HUES64 (cell line): ENCODE data around the gene CEP95. TPM values are rescaled to one million over a fixed set of nuclear protein-coding genes. Genes with fewer than 3 reads are reported as not detected.
"Not testable (repeated sequence)": the region's sequence is repeated elsewhere in the genome, so short reads cannot be mapped to it uniquely, and the experiment has no call there.

Source experiments
- H3K27ac ChIP-seq: 2 replicates; pipeline ENCODE4 v1.7.0; 2013; ENCODE audit warnings: low read depth, low read length, inconsistent platforms
- H3K27me3 ChIP-seq: 2 replicates; pipeline ENCODE4 v1.6.1; 2013; ENCODE audit warnings: mild to moderate bottlenecking, low read length; ENCODE audit not compliant: insufficient read depth
- H3K36me3 ChIP-seq: 2 replicates; pipeline ENCODE4 v1.6.1; 2013; ENCODE audit warnings: mild to moderate bottlenecking, low read length; ENCODE audit not compliant: insufficient read depth
- H3K4me1 ChIP-seq: 2 replicates; pipeline ENCODE4 v1.6.1; 2013; ENCODE audit warnings: mild to moderate bottlenecking, low read length, moderate library complexity; ENCODE audit not compliant: insufficient read depth
- H3K4me3 ChIP-seq: 2 replicates; pipeline ENCODE4 v1.5.1; 2013; ENCODE audit warnings: mild to moderate bottlenecking, low read length, moderate library complexity
- H3K9ac ChIP-seq: 2 replicates; pipeline ENCODE4 v1.6.1; 2013; ENCODE audit warnings: mild to moderate bottlenecking, low read depth, low read length
- H3K9me3 ChIP-seq: 2 replicates; pipeline ENCODE4 v1.6.1; 2013; ENCODE audit warnings: low read depth, low read length; ENCODE audit not compliant: insufficient read depth
- WGBS: fragments of 150-250, 120-280 bp; methylation state at CpG from one replicate; pipeline ENCODE4 v1.1.7; 2013; ENCODE audit warnings: missing lambda C conversion rate; 5-methylcytosine and 5-hydroxymethylcytosine counted together
- polyA plus RNA-seq, 2 experiments: library from polyadenylated mRNA; stranded (reverse); fragments of 50-300 nt; gene quantifications; one replicate each; pipeline ENCODE4 v1.2.3, GENCODE V29; 2013

Gene CEP95
- polyA plus RNA-seq (2013, experiment 1 of 2): 35.7 TPM
- 37.3 TPM for polyA plus RNA-seq (2013, experiment 2 of 2)

DNA sequence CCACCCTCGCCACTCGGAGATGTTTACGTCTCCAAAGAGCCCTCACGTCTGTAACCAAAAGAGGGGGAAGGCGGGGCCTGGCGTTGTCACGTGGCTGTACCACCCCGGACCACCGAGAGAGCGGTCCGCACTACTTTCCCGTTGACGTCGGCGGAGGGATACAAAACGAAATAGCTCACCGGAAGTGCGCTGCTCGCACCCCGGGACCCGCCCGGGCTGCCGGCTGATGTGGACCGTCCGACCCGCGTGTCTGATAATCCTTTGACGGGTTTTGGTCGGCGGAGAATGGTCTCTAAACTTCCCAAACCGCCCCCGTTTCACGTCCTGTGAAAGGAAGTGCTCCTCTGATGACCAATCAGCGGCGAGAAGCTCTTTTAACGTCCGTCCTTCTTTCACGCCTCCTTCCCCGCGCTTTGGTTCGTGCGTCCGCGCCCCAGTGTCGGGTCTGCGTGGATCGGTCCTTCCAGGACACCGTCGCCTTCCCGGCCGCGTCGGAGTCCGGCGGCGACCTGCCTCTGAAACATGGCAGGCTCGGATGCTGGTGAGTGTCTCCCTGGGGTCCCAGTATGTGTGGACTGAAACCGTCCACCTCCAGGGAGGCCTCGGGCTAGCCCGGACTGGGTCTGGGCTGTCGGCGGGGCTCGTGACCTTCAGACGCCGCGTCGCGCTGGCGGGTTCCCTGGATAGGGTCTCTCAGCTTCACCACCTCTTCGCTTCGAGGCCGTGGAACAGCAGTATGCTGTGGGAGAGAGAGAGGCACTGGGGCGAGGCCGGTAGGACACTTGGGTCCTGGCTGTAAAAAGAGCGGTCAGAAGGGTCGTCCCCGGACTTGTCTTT lies at the start of gene CEP95:
Gene CEP95 (plus strand): TSS at position 402 of the 837 bp plus-strand sequence. CDS start 121 bp downstream, at position 523.
- peak within 1 kb of the TSS; percentile 97 for H3K27ac ChIP-seq
- H3K27me3 ChIP-seq: no peaks in the 10 kb centered on the region
- WGBS: under 1% methylated on average over 77 of the region's 77 CpGs
- H3K4me1 ChIP-seq: peaks cover 24% of the 10 kb centered on the region; the same call in 1 of the 2 replicates
- H3K9me3 ChIP-seq: no peaks in the 10 kb centered on the region
- H3K4me3 ChIP-seq: peak within 1 kb of the TSS; percentile 95
- peak within 1 kb of the TSS; percentile 100 for H3K9ac ChIP-seq
- peaks cover 71% of the 10 kb centered on the region for H3K36me3 ChIP-seq

DNA sequence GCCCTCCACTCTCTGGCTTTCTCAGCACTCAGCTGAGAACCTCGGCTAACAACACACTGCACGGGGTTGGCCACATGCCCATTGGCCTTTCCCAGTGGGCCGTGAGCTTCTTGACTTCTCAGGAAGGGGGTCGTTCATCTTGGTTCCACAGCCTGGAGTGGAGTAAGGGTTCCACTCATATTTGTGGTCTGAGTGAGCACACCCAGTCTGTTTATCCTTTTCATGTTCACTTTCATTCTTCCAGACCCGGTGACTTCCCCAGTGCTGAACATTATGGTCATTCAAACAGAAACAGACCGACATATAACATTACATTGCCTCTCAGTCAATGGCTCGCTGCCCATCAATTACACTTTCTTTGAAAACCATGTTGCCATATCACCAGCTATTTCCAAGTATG lies 49.6 kb upstream of the CEP95 start:
- no peak overlapping the region for H3K27ac ChIP-seq
- 94% methylated on average over 7 of the region's 7 CpGs for WGBS
- H3K9ac ChIP-seq: no peak overlapping the region
- no peaks in the 10 kb centered on the region for H3K4me1 ChIP-seq
- H3K27me3 ChIP-seq: no peaks in the 10 kb centered on the region
- H3K36me3 ChIP-seq: no peaks in the 10 kb centered on the region
- H3K9me3 ChIP-seq: no peaks in the 10 kb centered on the region
- no peak overlapping the region for H3K4me3 ChIP-seq

DNA sequence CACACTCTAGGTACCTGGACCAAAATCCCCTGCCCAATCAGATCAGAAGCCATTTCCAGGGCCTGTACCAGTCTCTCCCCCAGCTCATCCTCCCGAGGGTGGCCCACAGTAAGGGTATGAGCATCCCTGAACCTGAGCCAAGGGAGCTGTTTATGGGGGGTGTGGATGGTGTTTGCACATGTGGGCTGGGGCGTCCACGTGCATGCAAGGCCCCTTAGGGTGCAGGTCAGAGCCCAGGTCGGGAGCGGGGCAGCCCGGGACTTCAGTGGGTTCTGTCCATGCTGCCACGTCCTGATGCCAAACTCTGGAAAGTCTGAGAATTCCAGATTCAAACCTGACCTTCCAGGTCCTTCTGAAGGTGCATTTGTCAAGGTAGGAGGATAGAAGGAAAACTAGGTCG lies 48.0 kb upstream of the CEP95 start:
- H3K27ac ChIP-seq: no peak overlapping the region
- no peaks in the 10 kb centered on the region for H3K27me3 ChIP-seq
- H3K36me3 ChIP-seq: no peaks in the 10 kb centered on the region
- 91% methylated on average over 8 of the region's 8 CpGs for WGBS
- H3K9ac ChIP-seq: no peak overlapping the region
- H3K4me1 ChIP-seq: no peaks in the 10 kb centered on the region
- H3K9me3 ChIP-seq: no peaks in the 10 kb centered on the region
- H3K4me3 ChIP-seq: no peak overlapping the region

- Histone ChIP-seq H3K27ac (no peak overlapping the region), H3K36me3 (no peaks in the 10 kb centered on the region), H3K9me3 (no peaks in the 10 kb centered on the region), H3K4me1 (no peaks in the 10 kb centered on the region), H3K27me3 (no peaks in the 10 kb centered on the region), H3K9ac (no peak overlapping the region), H3K4me3 (no peak overlapping the region)
- 90% methylated on average over 6 of the region's 6 CpGs for WGBS
Measured at GRCh38 chr17:64459284-64459747, 47.5 kb upstream of the CEP95 start.

DNA sequence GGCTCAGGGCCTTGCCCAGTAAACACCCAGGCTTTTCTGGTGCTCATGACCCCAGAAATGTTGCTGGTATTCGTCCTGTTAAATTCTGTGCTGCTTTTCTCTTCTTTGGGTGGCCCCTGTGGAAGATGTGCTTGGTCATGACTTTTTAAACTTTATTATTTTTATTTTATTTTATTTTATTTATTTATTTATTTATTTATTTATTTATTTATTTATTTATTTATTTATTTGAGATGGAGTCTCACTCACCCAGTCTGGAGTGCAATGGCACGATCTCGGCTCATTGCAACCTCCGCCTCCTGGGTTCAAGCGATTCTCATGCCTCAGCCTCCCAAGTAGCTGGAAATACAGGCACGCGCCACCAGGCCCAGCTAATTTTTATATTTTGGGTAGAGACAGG lies 47.0 kb upstream of the CEP95 start:
- not testable (repeated sequence) for H3K4me3 ChIP-seq, H3K9me3 ChIP-seq, H3K27me3 ChIP-seq, H3K4me1 ChIP-seq, H3K27ac ChIP-seq, H3K9ac ChIP-seq, H3K36me3 ChIP-seq
- 96% methylated on average over 7 of the region's 7 CpGs for WGBS

DNA sequence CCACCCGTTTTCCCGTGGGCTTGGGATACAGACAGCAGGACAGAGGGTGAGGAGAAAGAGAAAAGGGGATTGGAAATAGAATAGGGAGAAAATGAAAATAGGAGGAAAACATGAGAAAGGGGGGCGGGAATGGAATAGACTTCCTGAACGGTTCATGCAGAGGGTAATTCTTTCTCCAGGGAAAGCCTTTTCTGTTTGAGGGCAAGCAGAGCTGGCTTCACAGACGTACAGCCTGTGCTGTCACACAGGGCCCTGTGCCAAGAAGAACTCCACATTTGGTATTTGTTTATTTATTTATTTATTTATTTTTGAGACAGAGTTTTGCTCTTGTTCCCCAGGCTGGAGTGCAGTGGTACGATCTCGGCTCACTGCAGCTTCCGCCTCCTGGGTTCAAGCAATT lies 45.8 kb upstream of the CEP95 start:
- H3K27me3 ChIP-seq: no peaks in the 10 kb centered on the region
- H3K4me3 ChIP-seq: no peak overlapping the region
- no peaks in the 10 kb centered on the region for H3K9me3 ChIP-seq
- no peaks in the 10 kb centered on the region for H3K36me3 ChIP-seq
- H3K27ac ChIP-seq: no peak overlapping the region
- no peaks in the 10 kb centered on the region for H3K4me1 ChIP-seq
- 93% methylated on average over 8 of the region's 8 CpGs for WGBS
- no peak overlapping the region for H3K9ac ChIP-seq

GRCh38 chr17:64461788-64462187 lies 45.0 kb upstream of the CEP95 start:
- no peak overlapping the region for H3K27ac ChIP-seq
- no peaks in the 10 kb centered on the region for H3K4me1 ChIP-seq
- H3K9me3 ChIP-seq: no peaks in the 10 kb centered on the region
- H3K4me3 ChIP-seq: no peak overlapping the region
- no peaks in the 10 kb centered on the region for H3K27me3 ChIP-seq
- H3K9ac ChIP-seq: no peak overlapping the region
- H3K36me3 ChIP-seq: no peaks in the 10 kb centered on the region
- 90% methylated on average over 5 of the region's 6 CpGs for WGBS

DNA sequence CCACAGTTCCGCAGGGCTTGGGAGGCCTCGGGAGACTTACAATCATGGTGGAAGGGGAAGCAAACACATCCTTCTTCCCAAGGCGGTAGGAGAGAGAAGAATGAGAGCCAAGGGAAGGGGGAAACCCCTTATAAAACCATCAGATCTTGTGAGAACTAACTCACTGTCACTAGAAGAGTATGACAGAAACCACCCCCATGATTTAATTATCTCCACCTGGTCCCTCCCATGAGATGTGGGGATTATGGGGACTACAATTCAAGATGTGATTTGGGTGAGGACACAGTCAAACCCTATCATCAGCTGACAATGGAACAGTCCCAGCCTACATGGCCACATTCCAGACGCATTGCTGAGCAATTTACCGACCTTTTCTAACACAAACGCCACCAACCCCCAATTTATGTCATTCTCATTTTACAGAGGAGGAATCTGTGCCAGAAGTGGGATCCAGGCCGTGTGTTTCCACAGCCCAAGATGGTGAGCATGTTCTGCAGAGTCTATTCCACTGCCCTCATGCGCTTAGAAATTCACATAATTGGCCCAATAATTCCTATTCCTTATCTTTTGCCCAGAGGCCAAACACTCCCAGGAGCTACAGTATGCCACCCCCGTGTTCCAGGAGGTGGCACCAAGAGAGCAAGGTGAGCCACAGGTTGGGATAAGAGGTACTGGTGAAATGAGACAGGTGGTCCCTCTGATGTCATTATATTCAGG lies 40.6 kb upstream of the CEP95 start:
- whole genome bisulfite sequencing: 83% methylated on average over 8 of the region's 9 CpGs
- Histone ChIP-seq H3K4me1 (0 out of 2 replicates have a peak, but pooled peaks cover 7% of the 10 kb centered on the region), H3K36me3 (no peaks in the 10 kb centered on the region), H3K9ac (no peak overlapping the region), H3K27me3 (no peaks in the 10 kb centered on the region), H3K9me3 (no peaks in the 10 kb centered on the region), H3K27ac (no peak overlapping the region), H3K4me3 (no peak overlapping the region)

DNA sequence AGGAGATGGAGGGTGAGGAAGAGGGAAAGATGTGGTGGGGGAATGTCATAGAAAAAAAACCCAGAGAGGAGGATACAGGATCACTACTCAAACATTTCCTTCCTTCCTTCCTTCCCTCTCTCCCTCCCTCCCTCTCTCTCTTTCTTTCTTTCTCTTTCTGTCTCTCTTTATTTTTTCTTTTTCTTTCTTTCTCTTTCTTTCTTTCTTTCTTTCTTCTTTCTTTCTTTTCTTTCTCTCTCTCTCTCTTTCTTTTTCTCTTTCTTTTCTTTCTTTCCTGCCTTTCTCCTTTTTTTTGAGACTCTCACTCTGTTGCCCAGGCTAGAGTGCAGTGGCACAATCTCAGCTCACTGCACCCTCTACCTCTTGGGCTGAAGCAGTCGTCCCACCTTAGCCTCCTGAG lies 39.9 kb upstream of the CEP95 start:
- H3K4me1 ChIP-seq, H3K27ac ChIP-seq, H3K9ac ChIP-seq, H3K9me3 ChIP-seq, H3K36me3 ChIP-seq, H3K27me3 ChIP-seq, H3K4me3 ChIP-seq: not testable (repeated sequence)
- WGBS: 94% methylated on average over 1 of the region's 1 CpG

GRCh38 chr17:64470625-64471024 lies 36.2 kb upstream of the CEP95 start:
- no peaks in the 10 kb centered on the region for H3K36me3 ChIP-seq
- WGBS: 41% methylated on average over 4 of the region's 4 CpGs
- no peaks in the 10 kb centered on the region for H3K27me3 ChIP-seq
- no peak overlapping the region for H3K4me3 ChIP-seq
- no peaks in the 10 kb centered on the region for H3K9me3 ChIP-seq
- H3K27ac ChIP-seq: no peak overlapping the region
- no peak overlapping the region for H3K9ac ChIP-seq
- H3K4me1 ChIP-seq: 0 out of 2 replicates have a peak, but pooled peaks cover 7% of the 10 kb centered on the region

DNA sequence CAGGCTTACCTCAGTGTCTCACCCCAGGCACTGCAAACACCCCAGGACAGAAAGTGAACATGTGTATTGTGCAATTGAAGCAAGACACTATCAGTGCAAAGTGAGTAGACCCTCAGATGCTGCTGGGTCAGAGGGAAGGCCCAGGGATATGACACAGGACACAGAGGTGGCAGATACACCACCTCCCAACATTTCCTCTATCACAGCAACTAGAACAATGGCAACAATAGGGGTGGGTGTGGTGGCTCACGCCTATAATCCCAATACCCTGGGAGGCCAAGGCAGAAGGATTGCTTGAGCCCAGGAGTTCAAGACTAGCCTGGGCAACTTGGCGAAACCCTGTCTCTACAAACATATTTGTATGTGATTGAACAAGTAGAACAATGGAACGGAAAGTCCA lies 35.3 kb upstream of the CEP95 start:
- Histone ChIP-seq H3K4me3 (no peak overlapping the region), H3K9ac (no peak overlapping the region), H3K27me3 (no peaks in the 10 kb centered on the region), H3K27ac (no peak overlapping the region), H3K4me1 (0 out of 2 replicates have a peak, but pooled peaks cover 7% of the 10 kb centered on the region), H3K36me3 (no peaks in the 10 kb centered on the region), H3K9me3 (no peaks in the 10 kb centered on the region)
- 86% methylated on average over 3 of the region's 3 CpGs for WGBS
